NCI-H774 (cell line): ENCODE measurements around the gene ADARB2.

Source experiments
- DNase-seq: peaks from one replicate; lab custom pipeline; 2025; lab: John Stamatoyannopoulos, UW

ADARB2 gene

DNA sequence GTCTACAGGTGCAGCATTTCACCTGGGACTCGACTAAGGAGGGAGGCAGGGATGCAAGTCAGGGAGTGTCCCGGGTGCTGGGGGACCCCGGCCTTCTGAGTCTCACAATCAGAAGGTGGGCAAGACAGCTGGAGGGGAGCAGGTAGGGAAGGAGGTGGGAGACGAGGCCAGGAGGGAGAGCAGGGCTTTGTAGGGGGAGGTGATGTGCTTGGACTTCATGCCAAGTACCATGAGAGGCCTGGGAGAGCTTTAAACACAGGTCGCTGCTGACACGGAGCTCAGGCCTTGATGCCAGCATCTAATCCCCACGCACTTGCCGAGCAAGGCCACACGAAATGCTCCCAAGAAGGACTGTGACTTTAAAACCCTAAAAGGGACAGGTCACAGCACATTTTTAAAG is 244.7 kb downstream of the ADARB2 start:
- no peak for DNase-seq

DNA sequence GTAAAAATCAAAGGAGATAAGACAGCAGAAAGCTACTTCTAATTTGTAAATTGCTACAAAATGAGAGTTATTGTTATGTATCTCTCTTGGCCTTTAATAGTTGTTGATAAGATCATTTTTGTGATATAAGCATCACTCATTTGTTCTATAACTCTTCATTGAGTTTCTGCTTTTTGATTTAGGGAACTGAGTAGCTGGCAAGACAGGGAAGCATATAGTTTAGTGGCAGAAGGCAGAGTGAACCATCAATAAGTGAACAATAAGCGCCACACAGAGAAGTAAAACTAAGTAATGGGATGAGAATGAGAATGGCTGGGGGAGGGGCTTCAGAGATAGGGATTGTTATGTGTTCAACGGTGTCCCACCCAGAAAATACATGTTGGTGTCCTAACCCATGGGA is 245.4 kb downstream of the ADARB2 start:
- no peak for DNase-seq

DNA sequence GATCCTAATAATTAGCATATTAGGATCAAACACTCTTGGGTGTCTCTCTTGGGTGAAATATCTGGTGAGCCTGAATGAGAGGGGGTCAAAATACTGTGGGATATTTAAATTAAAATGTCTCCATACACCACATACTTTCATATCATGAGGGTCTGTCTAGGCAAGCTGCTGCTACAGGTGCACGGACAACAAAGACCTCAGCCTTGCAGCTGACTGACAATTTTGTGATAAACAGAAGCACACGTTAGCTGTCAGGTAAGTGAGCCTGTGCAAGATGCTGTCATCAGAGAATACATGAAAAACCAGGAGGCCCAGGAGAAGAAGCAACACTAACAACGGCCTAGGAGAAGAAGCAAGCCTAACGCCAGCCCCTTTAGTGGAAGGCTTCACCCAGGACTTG is 247.5 kb downstream of the ADARB2 start:
- DNase-seq: no peak

DNA sequence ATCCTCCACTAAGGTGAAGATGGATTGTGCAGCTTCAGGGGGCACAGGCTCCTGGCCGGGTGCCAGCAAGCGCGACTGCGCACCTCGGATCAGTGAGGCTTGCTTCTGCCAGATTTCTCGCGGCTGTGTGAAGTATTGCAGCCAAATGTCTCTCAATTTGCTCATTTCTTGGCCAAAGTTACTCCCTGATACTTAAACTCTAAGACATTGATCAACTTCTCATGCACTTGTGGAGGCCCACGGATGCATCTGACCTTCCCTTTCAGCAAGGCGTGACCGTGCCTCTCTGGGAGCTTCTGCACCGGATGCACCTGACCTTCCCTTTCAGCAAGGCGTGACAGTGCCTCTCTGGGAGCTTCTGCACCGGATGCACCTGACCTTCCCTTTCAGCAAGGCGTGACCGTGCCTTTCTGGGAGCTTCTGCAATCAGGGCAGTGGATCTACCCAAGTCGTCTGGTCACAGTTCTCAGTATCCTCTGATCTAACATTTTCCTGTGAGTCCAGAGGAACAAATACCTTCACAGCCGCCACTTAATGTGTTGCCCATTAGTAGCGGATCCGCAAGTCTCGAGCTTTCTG is 248.3 kb downstream of the ADARB2 start:
- no peak for DNase-seq

DNA sequence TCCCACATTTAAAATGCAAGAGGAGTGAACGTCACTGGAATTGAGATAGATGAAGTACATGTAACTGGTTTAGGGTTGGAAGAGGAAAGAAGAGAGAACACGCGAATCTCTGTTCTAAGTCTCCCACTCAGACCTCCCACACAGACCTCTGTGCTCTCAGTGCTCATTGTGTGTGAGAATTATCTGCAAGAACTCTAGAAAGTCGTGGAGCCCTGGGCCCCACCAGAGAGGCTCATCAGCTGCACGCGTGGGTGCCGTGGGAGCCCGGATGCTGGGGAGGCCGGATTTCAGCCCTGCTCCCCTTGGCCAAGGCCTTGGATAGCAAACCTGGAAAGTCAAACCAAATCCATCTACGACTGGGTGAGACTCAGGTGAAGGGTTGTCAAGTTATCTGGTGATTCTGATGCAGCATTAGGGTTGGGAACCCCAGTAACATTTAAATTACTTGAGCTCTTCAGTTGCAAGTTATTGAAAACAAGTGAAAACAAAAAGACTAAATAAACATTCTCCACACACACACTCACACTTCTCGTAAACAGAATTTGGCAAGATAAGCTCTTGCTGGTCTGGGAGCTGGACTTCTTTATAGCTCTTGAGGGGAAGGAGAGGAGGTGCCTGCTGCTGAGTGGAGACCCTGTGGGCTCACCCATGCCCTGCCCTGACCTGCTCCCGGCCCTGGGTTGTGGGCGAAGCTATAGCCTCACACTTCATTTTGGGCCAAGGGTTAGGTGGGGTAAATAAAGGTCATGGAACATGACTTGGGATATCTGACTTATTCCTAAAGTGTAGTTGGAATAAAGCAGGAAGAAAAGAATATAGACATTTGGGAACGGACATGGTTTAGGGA is 250.3 kb downstream of the ADARB2 start:
- no peak for DNase-seq

DNA sequence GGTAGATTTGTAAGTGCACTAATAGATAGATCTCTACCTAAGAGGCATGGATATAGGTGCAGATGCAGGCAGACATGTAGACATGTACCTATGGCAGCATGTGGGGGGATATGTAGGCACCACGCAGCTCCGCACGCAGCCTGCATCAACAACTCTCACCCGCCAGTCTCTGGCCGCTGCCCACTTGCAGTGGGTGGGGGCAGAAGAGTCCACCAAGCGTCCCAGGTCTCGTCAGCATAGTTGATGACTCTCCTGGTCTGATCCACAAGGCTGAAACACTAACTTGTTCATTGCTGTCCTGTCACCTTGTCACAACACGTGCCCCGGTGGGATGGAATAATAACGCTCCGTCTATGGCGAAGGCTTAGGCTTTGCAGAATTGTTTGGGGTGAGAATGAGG is 252.0 kb downstream of the ADARB2 start:
- no peak for DNase-seq

DNA sequence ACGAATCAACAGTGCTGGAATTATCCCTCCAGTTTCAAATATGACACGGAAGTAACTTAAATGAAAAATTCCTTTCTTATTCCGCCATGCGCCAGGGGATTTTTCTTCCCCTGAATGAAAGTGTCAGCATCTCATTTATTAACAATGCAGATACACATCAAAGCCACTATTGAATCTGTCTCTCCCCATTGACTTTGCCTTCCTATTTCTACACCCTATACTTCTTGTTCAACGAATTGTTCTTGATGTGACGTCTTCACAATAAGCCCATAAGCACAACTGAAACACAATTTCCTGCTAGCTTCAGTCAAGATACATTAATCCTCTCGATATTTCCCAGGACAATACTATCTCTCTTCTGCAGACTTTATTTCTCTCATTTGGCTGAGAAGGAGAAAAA is 253.5 kb downstream of the ADARB2 start:
- DNase-seq: no peak

DNA sequence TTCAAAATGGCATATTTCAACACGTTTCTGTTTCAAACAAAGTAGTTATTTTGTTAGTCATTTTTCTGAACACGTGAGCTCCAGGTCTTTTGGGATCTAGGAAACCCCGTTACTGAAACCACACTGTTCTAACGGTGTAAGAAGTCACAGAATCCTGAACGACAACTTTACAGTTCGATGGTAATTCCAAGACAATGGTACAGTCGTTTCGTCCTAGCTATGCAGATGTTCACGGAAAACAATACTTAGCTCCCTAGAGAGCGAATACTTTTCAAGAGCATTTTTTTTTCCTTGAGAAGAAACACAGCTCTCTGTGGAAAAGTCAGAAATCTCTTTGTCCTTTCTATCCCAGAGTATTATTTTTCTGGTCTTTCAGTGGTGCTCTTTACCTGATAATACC is 254.1 kb downstream of the ADARB2 start:
- DNase-seq: no peak

DNA sequence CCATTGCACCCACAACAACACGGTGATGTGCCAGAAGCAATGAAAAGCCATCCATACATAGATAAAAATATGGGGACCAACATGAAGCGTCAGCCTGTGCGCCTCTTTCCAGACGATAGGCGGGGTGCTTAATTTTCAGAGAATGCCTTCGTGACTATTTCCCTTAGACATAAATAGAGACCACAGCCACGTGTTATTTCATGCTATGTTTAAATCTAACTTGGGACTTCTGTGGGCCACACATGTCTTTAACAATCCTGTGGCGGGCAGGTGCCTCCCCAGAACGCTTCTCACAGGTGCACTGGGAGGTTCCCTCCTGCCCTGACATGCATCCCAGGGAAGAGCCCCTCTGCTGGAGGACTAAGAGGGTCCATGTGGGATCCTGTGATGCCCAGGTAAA is 259.7 kb downstream of the ADARB2 start:
- no peak for DNase-seq

DNA sequence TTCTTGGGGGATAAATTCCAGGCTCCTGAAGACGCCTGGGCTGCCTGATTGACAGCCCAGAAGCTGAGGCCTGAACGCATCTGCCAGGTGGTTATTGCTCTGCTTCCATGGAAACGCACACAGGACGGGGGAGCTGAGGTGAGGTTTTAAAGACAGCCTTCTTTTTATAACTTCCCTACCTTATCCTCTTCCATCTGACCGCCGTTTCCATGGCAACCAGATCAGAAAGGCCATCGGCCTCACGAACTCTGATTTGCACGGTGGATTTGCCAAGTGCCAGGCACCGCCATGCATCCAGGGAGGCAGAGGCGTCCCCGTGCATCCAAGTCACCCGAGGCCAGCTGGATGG is 260.9 kb downstream of the ADARB2 start:
- no peak for DNase-seq

DNA sequence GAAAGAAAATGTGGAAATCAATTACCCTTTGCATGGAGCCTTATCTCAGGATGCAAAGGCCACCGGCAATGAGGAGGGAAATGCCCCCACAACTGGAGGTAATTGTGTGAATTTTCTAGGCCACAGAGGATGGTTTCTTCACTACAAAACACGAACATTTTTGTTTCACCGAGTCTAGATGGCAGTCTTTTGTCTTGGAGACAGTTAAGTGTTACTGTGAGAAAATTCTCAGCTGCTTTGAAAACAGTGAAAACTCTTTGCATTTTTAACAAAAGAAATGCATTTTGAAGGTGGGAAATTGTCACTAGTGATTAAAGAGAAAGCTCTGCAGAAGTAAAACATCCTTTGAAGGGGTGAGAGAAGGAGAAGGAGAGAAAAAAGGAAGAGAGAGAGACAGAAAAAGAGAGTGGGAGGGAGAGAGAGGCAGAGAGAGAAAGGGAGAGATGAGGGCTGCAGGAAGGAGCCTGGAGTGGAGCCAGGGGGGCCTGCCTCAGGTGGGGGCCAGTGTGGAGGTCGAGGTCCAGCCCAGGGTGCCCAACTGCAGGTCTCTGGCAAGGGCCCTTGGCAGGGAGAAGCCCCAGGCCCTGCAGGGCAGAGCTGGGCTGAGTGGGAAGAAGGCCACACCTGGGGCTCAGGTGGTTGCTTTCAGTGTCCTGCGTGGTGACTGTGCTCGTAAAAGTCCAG is 261.4 kb downstream of the ADARB2 start:
- no peak for DNase-seq

DNA sequence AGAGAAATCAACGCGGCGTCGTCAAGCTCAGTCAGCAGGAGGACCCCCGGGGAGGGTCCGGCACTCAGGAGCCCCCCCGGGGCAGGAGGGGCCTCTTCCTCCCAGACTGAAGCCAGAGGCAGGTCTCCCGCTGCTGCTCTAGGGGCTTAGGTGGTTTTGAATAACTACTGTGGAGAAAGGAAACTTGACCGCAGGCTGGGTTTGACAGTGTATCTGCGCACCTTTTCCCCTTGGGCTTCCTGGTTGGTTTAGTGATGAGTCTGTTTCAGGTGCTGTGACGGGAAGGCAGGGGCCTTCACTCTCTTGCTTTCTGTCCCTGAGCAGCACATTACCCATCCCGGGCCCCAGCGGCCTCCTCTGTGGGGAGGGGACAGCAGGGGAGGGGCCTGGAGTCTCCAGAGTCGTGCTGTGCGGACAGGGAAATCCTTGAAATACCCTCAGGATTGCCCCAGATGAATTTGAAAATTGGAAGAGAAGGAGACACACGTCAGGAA is 262.2 kb downstream of the ADARB2 start:
- DNase-seq: no peak

DNA sequence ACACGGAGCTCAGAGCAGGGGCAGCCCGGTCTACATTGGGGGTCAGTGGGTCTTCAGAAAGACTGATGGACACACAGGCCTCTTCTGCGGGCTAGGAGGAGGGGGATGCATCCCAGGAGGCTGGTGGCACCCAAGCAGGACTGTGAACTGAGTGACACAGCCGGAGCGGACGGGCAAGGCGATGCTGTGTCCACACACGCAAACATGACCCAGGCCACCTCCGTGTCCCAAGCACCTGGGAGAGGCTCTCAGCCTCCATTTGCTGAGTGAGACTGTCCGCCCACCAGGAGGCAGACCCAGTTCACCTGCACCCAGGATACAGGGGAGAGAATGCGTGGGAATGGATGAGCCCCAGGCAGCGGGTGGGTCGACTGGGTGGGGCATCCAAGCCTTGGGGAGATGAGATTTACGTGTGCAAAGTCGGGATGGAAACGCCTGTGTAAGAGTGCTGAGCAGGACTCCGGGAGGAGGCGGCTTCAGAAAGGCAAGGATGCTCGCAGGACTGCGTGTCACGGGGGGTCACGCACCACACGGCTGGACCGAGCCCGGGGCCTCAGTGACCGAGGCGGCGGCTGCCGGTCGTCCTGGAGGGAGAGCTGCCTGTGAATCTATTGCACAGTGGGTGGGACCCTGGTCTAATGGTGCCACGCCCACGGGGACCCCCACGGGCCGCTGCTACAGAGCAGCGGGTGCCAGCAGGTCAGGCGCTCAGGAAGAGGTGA is 262.8 kb downstream of the ADARB2 start:
- DNase-seq: no peak

DNA sequence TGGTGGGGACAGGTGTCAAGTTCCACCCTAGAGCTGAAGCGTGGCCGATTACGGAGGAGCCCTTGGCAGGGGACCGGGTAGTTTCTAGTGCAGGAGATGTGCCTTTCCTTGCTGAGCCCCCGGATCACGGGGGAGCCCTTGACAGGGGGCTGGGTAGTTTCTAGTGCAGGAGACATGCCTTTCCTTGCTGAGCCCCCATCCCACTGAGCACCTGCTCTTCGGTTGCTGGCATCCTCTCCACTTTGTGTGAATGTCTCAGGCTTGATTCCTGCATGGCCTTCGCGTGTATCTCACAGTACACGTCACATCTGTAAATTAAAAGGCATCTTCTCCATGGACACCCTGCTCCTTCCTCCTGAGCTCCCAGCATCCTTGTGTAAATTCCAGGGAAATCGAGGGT is 263.5 kb downstream of the ADARB2 start:
- no peak for DNase-seq

DNA sequence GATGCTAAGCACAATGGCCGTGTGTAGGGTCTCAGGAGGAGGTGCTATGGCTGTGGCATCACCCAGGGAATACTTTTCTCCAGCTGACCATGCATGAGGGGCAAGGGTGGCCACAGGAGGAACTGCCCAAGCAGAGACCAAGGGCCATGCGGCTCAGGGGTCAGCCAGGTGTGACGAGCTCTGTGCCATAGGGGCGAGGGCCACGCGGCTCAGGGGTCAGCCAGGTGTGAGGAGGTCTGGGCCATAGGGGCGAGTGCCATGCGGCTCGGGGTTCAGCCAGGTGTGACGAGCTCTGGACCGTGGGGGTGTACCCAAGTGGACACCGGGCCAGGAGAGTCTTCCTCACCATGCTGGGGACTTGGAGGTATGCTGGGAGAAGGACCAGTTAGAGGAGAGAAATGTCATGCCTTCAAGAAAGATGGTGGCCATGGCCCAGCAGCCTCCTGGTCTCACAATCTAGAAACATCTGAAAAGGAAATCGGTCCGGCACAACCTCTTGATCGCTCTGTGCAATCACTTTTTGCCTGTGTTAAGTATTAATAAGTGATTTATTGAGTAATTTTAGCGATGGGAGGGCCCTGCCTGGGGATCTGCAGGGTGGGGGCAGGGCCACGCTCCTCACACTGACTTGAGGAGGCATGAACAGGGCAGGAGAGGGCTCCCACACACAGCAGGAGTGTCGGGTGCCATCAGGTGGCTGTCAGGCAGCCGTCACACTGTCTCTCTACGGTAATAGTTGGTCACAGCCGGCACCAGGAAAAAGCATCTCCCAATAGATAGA is 265.0 kb downstream of the ADARB2 start:
- no peak for DNase-seq

DNA sequence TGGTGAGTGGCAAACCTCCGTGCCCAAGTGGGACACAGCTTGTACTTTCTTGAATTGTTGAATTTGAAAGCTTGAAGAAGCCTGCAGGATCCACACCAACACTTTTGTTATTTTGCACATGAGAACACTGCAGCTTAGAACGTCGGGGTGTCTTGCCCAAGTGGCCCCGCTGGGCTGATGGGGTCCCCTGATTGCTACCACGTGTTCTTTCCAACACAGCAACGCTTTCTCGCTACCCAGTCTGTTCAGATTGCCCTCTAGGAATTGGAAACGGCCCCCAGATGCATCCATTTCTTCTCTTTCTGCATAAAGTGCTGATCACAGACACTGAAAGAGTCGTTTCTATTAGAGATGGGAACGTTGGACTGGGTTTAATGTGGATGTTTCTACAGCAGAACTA is 268.5 kb downstream of the ADARB2 start:
- no peak for DNase-seq

DNA sequence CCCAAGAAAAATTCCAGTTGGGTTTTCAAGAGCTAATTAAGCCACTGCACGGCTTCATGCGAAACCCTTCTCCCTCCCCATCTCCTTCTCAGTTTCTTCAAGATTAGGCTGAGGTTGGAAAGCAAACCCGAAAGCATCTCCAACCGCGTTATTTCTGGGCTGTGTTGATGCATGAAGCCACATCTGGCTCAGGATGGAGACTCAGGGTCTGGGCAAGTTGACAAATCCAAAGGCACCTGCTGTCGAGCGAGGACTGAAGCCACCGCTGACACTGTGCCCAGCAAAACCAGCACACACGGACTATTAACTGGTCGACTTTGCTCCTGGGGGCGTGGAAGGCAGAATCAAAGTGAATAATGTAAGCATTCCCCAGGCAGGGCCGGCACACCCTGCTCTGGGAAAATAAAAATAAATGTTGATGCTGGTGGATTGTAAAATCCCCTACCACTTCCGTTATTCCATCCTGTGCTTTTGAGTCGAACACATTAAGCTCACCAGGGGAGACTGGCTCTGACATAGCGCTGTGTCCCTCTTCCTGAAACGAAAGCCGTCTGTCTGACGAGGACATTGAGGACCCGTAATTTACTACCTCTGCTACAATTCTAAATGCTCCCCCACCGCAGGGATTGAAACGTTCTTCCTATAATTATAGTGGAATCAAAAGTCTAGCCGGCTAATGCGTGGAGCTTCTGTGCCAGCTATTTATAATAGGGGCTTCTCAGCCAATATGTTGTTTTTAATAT is 269.8 kb downstream of the ADARB2 start:
- DNase-seq: no peak

DNA sequence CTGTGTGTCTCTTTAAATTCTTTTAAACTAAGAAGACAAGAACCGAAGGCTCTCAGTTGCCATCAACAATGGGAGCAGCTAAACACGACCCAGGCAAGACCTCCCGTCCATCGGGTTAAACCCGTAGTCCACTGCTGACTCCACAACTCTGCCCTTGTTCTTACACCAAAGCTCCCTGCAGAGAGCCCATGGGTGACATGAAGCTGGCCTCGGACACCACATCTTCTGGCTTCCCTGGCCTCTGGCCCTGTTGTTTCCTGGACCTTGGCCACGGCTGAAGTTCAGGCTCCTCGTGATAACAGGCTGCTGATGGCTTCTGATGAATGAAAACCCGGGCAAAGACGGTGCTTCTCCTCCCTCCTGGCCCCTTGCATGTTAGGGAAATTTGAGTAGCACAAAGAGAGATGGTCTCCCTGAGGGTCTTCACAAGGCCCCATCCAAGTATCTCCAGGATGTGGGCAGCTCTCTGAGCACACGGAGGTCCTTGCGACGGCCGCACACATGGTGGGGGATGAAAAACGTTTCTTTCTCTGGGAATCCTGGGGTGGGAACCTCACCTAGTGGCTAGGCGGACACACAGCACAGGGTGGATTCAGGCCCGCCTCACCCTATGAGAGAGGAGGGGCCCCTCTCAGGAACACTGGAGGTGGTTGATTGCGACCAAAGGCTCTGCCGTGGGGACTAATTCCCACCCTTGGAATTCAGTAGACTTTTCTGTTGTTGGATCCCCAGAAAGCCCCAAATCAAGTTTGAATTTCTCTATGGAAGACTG is 271.1 kb downstream of the ADARB2 start:
- DNase-seq: no peak

DNA sequence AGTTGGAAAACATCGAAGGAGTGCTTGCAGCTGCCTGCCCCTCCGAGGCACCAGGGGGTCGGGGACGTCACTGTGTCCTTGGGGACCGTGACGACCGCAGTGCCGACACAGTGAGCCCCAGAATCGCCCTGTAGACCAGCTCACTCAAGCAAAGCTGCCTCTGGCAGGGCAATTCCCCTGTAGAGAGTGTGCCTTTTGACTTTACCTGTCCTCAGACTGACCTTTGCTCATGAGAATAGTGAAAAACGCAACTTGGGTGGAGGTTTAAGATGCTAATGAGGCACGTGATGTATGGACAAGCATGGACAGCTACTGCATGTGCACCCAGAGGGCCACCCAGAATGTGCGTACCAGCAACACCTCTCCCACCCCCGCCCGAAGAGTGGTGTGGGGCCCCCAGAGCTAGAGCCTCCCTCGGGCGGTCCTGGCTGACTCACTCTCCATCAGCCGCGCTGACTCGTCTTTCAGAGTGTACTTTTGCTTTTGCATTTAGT is 271.9 kb downstream of the ADARB2 start:
- DNase-seq: no peak

DNA sequence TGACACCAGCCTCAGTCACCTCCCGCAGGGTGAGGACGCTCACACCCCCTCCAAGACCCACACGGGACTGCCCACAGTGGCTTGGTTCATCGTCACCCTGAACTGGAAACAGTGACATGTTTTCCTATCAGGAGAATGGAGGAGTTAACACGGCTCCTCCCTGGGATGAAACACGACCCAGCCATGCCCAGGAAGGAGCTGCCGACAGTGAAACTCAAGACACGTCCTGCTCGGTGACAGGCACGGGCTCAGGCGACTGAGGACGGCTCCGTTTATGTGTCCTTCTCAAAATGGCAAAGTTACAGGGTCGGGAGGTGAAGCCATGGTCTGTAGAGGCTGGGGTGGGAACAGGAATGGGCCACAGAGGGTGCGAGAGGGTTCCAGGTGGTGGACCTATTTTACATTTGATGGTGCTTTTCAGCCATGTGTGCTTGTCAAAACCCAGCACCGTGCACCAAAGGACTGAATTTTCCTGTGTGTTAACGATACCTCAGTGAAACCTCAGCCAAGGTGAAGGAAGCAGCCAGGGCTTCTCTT is 272.4 kb downstream of the ADARB2 start:
- DNase-seq: no peak
